ENCODE measurements around the gene NAGK.
"Not testable (repeated sequence)": the region's sequence is repeated elsewhere in the genome, so short reads cannot be mapped to it uniquely, and the experiment has no call there.

The NAGK gene

GRCh38 chr2:71068218-71069035, at the start of gene NAGK:
TSS of gene NAGK (plus strand) at chr2:71068648. CDS start at chr2:71068684, 36 bp downstream.
- DNase-seq (ENCODE audit: low spot score): peak; percentile 99

- DNase-seq (ENCODE audit: low spot score): not testable (repeated sequence)
Measured at GRCh38 chr2:71019989-71020388, 48.5 kb upstream of the NAGK start.

GRCh38 chr2:71021394-71021793, 47.1 kb upstream of the NAGK start:
- not testable (repeated sequence) for DNase-seq (ENCODE audit: low spot score)

GRCh38 chr2:71023553-71024243, 44.8 kb upstream of the NAGK start:
- DNase-seq (ENCODE audit: low spot score): not testable (repeated sequence)

- not testable (repeated sequence) for DNase-seq (ENCODE audit: low spot score)
Measured at GRCh38 chr2:71036296-71036695, 32.2 kb upstream of the NAGK start.

- no peak for DNase-seq (ENCODE audit: low spot score)
Measured at GRCh38 chr2:71042287-71042686, 26.2 kb upstream of the NAGK start.

GRCh38 chr2:71043531-71044407, 24.7 kb upstream of the NAGK start:
- DNase-seq (ENCODE audit: low spot score): no peak

GRCh38 chr2:71045151-71045550, 23.3 kb upstream of the NAGK start:
- no peak for DNase-seq (ENCODE audit: low spot score)

GRCh38 chr2:71045865-71046548, 22.4 kb upstream of the NAGK start:
- no peak for DNase-seq (ENCODE audit: low spot score)

GRCh38 chr2:71048096-71048495, 20.4 kb upstream of the NAGK start:
- no peak for DNase-seq (ENCODE audit: low spot score)

GRCh38 chr2:71049704-71050360, 18.6 kb upstream of the NAGK start:
- DNase-seq (ENCODE audit: low spot score): not testable (repeated sequence)

GRCh38 chr2:71055206-71055740, 13.2 kb upstream of the NAGK start:
- DNase-seq (ENCODE audit: low spot score): not testable (repeated sequence)

- no peak for DNase-seq (ENCODE audit: low spot score)
Measured at GRCh38 chr2:71060211-71060610, 8.2 kb upstream of the NAGK start.

GRCh38 chr2:71060871-71061270, 7.6 kb upstream of the NAGK start:
- no peak for DNase-seq (ENCODE audit: low spot score)

- no peak for DNase-seq (ENCODE audit: low spot score)
Measured at GRCh38 chr2:71063216-71063615, 5.2 kb upstream of the NAGK start.

GRCh38 chr2:71064110-71064611, 4.3 kb upstream of the NAGK start:
- DNase-seq (ENCODE audit: low spot score): no peak

GRCh38 chr2:71064754-71065621, 3.5 kb upstream of the NAGK start:
- DNase-seq (ENCODE audit: low spot score): no peak

GRCh38 chr2:71066856-71067255, 1.6 kb upstream of the NAGK start:
- DNase-seq (ENCODE audit: low spot score): no peak

GRCh38 chr2:71067567-71068217, 756 bp upstream of the NAGK start:
- DNase-seq (ENCODE audit: low spot score): no peak
